ENCODE results near the gene TUBB2A.

Gene TUBB2A

GRCh38 chr6:3117912-3118352 is 39.4 kb downstream of the TUBB2A start:
- DNase-seq, result no peak

- DNase-seq, result no peak
Observed at GRCh38 chr6:3114377-3114776, 43.0 kb downstream of the TUBB2A start.

- no peak for DNase-seq
Observed at GRCh38 chr6:3109761-3110160, 47.6 kb downstream of the TUBB2A start.

GRCh38 chr6:3108746-3109414 is 48.5 kb downstream of the TUBB2A start:
- DNase-seq, result no peak

All from SHP77 (cell line).